NCI-H2171 (cell line): ENCODE measurements around the gene ZNF281.

Experiments used
- DNase-seq: peaks from one replicate; lab custom pipeline; 2025; lab: John Stamatoyannopoulos, UW

Gene ZNF281

DNA sequence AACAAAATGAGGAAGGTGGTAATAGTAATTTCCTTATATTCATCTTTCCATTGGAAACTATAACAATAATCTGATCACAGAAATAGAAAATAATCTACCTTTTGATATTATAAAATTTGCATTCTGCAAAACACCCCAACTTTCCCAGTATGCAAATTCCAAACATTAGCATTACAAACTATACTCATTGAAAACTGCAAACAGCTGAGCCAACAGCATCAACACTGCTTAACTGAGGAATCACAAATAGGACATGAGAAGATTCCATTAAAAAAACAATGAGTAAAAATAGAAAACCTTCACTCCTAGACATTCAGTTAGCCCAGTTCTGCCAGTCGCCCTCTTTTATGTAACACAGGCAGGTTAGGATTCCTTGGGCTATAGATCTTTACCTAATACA lies 18.1 kb downstream of the ZNF281 start:
- no peak for DNase-seq

DNA sequence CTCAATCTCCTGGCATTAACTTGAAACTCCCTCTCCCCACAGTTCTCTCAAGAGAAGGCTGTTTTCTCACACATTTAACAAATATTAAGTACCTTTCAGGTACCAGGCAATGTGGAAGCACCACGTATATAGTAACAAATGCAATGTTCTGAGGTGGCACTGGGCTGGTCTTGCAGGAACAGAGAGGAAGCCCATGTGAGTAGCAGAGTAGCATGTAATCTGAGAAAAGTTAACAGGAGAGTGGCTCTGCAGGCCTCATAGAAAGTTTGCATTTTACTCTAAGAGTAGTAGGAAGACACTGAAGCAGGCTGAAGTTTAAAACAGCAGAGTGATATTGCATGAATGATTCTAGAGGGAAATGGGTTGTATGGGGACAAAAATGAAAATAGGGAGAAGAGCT lies 21.0 kb downstream of the ZNF281 start:
- no peak for DNase-seq

DNA sequence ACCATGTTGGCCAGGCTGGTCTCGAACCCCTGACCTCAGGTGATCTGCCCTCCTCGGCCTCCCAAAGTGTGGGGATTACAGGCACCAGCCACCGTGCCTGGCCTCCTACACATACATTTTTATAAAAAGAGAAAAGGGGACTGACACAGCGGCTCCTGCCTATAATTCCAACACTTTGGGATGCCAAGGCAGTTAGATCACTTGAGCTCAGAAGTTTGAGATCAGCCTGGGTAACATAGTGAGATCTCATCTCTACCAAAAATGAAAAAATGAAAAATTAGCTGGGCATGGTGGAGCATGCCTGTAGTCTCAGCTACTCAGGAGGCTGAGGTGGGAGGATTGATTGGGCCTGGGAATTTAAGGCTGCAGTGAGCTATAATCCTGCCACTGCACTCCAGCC lies 23.4 kb downstream of the ZNF281 start:
- DNase-seq: no peak

DNA sequence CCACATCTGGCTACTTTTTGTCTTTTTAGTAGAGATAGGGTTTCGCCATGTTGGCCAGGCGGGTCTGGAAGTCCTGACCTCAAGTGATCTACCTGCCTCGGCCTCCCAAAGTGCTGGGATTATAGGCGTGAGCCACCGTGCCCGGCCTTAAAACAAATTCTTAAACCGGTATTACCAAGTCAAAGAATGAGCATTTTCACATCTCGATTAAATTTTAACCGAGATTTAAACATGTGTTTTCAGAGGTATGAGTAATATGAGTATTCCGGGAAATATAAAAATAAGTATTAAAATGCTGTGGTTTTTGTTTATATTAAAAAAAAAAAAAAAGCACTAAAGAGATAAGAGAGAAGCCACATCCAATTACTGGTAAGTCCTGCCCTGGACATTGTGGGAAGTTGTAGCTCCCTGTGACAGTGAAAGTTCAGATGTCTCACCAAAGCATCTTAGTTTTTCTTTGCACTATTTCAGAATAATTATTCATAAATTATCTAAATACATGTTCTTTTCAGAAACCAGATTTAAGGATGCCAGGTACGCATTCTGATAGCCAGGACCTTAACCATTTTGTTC lies 24.9 kb downstream of the ZNF281 start:
- DNase-seq: no peak

DNA sequence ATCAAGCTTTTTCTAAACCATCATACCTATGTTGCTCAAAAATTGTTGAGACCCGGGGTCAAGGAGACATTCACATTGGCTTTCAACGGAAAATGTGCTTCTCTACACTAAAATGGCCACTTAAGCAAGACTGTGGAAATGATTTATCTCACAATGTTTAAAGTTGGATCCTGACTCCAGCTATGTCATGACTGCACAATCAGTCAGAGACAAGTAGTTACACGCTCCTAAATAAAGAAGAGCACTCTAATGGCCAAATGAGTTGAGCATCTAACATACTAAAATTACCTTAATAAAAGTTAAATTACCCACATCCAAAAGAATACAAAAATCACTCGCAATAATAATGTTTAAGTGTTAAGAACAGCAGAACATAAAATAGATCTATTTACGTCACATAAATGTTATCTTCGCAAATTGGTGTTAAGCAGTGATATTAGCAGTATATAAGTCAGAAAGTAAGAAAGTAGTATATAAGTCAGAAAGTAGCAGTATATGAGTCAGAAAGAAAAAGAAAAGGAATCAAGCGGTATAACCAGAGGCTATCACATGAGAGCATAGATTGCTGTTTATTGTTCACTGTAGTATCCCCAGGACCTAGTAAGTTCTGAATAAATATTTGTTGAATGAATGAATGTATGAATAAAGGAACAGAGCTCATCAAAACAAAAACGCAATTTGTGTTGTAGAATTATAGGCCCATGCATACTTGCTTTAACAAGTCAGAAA lies 28.4 kb downstream of the ZNF281 start:
- no peak for DNase-seq

DNA sequence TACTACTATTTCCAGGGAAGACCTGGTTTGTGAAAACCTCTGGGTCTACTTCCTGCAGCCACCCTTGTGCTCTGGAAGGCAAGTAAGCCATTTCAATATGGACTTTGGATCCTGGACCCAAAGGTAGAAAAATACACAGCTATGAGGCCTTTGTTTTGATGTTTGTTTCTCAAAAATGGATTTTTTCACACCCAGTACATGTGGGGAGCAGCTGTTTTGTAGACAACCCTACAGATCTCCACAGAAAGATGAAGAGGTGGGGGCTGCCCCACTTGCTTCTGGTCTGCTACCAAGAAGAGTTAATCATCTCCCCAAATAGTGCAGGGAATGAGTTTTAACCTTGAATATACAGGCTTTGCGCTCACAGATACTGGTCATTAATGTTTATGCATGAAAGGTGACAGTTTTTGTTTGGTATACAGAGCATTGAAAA lies 29.2 kb downstream of the ZNF281 start:
- no peak for DNase-seq

DNA sequence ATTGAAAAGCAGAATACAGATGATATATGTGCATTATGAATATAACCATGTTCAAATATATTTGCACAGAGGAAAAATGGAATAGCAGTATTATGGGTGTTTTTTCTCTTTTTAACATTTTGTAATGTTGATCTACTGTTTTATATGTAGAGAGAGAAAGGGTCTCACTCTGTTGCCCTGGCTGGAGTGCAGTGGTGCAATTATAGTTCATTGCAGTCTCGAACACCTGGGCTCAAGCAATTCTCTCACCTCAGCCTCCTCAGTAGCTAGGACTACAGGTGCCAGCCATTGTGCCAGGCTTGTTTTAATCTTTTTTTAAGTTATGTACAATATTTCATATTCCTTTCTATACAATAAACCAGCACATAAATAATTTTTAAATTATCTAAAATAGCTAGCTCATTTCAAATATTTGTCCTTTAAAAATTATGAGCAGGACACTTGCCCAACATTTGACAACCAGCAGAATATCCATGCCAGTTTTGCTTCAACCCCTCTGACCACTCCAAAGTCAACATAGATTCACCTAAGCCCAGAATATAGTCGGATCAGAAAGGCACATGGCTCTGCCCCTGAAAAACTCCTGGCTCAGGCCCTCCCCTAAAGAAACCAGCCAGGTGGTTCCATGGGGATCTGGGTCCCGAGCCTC lies 29.8 kb downstream of the ZNF281 start:
- DNase-seq: no peak

DNA sequence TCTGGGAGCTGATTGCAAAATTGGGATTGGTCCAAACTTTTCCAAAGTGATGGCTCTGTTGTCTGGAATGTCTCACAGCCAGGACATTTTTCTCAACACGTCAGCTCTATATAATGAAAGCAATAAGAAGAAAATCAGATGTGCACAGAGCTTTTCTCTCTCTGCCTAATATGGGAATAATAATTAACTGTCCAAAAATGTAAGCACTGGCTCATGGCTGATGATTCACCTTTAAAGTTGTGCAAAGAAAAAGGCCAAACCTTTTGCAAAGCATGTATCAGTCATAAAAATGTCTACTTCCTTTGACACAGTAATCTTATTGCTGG lies 30.4 kb downstream of the ZNF281 start:
- no peak for DNase-seq

DNA sequence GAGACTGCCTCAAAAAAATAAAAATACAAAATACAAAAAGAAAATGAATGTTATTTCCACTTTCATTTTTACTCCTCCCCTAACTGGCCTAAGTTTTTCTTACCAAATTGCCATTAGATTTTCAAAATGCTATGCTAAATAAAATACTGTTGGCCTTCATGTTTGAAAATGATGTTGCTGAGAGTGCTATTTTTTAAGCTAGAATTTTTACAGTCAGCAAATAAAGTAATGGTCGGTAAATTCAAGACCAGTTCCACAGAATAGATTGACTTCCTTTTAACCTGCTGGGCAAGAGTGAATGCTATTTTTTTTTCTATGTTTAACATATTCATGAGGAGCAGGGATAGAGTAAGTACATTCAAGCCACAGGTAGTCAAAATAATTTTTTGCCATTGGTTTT lies 31.7 kb downstream of the ZNF281 start:
- no peak for DNase-seq

DNA sequence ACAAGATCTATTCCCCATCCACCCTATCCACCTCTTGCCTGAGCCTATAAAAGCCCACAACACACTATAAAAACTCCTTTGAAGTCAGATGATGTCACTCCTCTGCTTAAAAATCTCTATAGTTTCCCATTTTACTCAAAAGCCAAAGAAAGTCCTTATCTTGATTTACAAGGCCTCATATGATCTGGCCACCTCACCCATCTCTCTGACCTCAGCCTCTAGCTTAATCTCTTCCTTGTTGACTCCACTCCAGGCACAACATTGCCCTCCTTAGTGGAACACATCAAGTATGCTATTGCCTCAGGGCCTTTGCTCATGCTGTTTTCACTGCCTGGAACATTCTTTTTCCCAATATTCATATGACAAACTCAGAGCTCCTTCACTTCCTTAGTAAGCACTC lies 33.3 kb downstream of the ZNF281 start:
- no peak for DNase-seq

DNA sequence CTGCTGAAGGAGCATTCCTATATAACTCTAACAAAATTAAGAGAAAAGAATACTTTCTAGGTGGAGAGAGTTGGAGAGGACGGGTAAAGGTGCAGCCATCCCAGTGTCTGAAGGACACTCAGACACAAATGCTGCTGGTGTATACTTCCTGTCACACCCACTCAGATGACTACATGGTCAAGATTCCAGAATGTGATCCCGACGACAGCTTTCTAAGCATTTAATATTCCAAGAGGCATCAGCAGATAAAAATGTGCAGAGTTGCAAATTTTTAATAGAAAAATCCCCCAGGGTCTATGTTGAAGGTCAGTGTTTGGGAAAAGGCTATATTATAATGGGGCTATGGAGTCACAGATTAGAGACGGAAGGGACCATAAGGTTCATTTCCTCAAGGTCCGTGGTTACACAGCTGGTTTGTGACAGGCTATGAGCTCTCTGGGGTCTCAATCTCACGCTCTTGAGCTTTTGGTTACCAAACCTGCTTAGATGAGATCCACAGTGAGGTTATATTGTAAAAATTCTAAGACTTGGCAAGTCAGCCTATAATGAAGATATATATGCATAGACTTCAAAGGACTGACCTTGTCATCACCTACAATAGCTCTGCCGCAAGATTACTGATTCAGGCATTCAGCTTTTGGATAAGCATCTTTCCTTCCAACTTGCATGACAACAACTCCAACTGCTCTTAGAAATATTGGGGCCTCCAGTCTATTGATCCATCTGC lies 35.1 kb downstream of the ZNF281 start:
- DNase-seq: no peak

DNA sequence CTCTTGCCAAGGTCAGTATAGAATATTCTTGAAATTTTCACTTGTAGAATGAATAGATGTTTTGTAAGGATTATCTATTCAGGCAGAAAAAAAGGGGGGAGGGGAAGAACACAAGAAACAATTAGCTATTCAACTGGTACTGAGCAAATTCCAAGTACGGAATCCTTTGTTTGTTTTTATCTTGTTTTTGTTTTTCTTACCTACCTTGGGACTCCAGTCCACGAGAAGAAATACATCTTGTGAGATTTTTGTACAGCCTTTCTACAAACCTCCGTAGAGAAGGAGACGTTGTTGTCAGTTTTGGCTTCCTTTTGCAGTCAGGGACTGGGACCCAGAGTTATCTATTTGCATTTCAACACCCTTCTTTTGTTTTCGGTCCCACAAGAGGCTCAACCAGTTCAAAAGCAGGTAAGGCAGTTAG lies 36.0 kb downstream of the ZNF281 start:
- no peak for DNase-seq

DNA sequence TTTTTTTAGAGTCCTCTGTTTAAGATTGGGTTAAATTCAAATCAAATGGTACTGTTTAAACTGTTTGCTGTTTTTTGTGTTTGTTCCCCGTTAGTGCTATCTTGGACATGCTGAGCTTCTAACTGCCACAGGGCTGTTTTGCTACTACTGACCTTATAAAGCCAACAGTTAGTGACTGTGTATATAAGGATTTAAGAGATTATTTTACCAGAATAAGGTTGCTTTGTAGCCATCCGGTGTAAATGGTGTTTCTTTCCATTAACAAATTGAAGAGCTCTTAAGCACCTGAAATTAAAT lies 37.0 kb downstream of the ZNF281 start:
- DNase-seq: no peak

DNA sequence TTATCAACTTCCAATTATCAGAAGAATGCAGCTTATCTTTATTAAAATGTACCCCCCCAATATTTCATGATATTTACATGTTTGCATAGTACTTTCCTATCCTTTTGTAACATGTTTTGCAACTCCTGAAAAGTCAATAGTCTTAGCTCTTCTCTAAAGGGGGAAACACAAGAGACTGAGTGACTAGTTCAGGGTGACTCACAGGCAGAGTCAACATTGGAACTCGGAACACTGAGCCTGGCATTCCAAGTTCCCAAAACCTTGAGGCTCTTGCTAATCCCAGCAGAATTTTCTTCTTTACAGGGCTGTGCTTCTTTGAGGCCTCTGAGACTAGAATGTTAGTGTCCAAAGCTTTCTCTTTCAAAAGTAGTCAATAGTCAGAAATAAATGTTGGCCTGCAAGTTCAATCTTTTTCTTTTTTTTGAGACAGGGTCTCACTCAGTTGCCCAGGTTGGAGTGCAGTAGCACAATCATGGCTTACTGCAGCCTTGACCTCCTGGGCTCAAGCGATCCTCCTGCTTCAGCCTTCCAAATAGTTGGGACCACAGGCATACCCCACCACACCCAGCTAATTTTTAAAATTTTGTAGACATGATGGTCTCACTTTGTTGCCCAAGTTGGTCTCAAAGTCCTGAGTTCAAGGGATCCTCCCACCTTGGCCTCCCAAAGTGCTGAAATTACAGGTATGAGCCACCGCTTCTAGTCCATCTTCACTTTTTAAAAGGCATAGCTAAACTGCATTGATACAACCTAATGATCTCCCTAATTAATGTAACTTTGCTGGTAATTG lies 37.5 kb downstream of the ZNF281 start:
- no peak for DNase-seq

DNA sequence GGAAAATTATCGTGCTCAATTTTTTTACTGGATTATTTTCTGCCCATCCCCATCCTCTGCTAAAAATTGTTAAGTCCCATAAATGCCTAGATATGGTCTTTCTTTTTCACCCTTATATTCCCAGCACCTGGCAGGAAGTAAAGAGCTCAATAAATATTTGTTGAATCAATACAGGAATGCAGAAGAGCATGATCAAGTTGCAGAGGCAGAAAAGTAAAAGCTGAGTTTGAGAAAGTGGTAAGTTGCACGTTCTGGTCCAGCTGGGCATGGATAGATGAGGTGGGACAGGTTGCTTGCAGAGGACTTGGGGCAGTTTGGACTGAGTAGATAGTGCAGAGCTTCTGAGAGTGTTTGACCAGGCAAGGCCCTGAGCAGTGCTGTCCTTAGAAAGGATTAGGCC lies 40.1 kb downstream of the ZNF281 start:
- no peak for DNase-seq

DNA sequence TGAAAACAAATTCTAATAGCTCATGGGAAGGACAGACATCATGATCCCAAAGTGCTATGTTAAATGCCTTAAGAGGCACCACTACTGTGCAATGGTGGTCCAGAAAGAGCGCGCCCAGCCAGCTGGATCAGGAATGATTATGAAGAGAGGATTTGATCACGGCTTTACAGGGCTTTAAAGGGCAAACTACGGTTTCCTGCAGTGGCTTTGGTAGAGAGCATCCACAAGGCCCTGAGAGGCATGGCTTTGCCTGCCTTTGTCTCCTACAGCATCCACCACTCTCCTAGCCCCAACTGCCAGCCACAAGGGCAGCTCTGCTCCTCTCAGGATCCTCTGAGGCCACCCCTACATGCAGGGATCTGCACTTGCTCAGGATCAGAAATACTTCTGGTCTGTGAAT lies 40.7 kb downstream of the ZNF281 start:
- DNase-seq: no peak

DNA sequence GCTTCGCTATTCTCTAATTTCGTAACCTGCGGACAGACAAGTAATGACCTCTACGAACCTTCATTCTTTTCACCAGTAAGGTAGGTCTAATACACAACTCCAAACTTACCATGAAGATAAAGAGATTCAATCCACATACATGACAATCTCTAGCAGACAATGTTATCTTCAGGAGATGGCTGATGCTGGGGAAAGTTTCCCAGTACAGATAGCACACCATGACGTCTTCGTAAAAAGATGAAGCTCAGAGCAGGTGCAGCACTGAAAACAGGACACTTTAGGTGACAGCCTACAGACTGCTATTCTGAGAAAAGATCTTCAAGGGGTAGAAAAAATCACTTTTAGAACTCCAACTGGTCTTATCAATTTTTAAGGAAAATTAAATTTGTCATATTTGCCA lies 41.3 kb downstream of the ZNF281 start:
- no peak for DNase-seq

DNA sequence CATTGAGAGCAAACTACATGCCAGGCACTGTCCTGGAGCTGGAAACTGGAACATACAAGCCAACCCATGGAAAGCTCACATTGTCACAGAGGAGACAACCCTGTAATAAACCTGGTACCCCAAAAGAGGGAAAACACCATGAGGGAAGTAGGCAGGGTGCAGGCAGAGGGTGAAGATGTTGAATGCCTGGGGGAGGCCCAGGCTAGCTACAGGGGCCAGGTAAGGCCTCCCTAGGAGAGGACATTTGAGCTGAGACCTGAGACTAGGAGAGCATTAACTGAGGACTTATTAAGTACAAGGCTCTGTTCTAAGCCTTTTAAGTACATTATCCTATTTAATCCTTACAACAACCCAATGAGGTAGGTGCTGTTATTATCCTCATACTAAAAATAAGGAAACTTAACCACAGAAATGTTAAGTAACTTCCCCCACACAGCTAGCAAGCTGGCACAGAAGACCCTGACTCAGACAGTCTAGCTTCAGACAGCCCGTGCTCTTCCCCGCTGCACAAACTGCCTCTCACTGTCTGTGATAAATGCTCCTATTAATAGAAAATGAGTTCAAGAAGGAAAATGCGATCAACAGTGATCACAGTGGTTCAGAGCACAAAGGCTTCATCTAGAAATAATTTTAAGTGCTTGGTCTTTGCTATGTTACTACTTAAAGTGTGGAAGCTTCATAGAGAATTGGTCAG lies 41.8 kb downstream of the ZNF281 start:
- DNase-seq: no peak

DNA sequence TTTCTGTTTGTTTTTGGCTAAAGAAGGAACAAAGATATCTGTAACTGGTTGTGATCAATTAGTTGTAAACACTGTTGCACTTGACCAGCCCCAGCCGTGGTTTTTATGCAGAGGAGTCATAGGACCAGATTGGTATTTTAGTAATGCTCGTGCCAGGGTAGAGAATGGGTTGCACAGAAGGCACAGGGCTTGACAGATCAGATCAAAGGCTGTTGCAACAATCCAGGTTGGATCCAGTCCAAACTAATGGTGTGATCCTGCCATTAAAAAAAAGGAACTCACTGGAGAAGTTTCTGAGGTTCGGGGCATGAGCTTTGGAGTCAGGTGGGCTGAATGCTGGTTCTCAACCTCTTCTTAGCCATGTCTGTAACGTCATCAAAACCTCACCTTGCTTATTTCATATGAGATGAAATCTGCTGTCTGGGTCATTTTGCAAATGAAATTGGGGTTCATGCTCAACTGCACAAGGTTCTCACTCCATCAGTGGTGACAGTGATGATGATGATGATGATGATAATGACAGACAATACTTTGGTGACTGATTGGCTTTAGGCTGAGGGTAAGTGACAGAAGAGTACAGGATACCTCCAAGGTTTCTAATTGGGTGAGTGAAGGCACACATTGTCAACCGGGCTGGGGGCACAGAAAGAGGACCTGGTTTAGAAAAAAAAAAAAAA lies 43.1 kb downstream of the ZNF281 start:
- no peak for DNase-seq

DNA sequence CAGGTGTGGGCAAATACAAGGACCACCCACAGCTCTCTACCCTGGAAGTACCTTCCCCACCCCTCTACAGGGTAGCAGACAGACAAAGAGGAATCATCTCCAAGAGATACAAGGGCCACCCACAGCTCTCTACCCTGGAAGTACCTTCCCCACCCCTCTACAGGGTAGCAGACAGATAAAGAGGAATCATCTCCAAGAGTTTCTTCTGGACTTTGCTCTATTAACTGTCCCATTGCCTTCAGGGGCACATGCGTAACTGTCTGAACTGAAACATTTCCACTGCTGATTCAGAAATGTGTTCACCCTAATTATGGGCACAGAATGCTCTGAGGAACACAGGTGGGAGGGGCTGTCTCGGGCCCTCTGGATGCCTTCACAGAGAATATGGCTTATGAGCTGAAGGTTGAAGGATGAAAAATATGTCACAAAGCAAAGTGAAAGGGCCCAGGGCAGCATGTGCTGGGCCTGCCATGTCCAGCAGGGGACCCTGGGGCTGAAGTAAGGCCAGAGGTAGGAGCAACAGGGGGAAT lies 43.9 kb downstream of the ZNF281 start:
- DNase-seq: no peak

DNA sequence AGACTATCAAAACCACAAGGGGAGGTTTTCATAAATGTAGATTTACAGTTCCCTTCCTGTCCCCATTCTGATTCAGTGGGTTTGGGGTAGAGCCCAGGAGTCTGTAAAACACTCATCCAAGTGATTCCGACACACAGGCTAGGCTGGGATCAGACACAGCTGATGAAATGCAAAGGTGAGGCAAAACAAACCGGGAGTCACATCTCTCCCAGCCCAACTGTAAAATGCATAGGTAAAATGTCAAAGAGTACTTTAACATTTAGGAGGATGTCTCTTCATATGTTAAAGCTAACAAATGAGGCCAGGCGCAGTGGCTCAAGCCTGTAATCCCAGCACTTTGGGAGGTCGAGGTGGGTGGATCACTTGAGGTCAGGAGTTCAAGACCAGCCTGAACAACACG lies 45.0 kb downstream of the ZNF281 start:
- no peak for DNase-seq
